Measurements from ENCODE around the gene PHC2. TPM values are rescaled to one million over a fixed set of nuclear protein-coding genes. Genes with fewer than 3 reads are reported as not detected.
A peak's percentile ranks its signal among the peaks of the same experiment; 100 is the strongest.

Gene PHC2
- total and polyA plus RNA-seq, 2 of the 13 experiments (the other 11 are each of a cell fraction or from before 2014, with no cell fraction given): 52.5 to 84.9 TPM

DNA sequence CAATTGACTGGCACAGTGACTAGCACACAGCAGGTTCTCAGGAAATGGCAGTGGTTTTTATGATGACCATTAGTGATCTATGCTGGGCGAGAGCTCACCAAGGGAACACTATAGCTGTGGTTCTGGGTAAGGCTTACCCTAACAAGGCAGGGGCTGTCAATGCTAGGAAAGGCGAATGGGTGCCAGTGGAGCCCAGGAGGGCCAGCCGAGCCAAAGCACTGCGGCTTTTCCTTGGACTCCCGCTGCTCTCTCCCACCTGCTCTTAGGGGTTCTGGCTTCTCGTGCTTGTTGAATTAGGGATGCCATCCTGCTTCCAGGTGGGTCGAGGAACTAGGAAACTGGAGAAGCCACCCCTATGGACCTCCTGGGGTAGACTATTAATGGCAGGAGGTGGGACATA, 100.0 kb downstream of the PHC2 start (continued):
- TF ChIP-seq EED (CRISPR knock-in tag; IDR thresholded peaks at IDR 0.05): no peak
- TF ChIP-seq FOXK2 (IDR thresholded peaks at IDR 0.05): no peak
- TF ChIP-seq MIXL1 (CRISPR knock-in tag; IDR thresholded peaks at IDR 0.05): no peak
- TF ChIP-seq PHF8 (CRISPR knock-in tag; IDR thresholded peaks at IDR 0.05): no peak
- TF ChIP-seq ZNF7 (CRISPR knock-in tag; IDR thresholded peaks at IDR 0.05): no peak
- no peak for TF ChIP-seq ZNF570 (CRISPR knock-in tag; IDR thresholded peaks at IDR 0.05; ENCODE audit: borderline replicate concordance)

DNA sequence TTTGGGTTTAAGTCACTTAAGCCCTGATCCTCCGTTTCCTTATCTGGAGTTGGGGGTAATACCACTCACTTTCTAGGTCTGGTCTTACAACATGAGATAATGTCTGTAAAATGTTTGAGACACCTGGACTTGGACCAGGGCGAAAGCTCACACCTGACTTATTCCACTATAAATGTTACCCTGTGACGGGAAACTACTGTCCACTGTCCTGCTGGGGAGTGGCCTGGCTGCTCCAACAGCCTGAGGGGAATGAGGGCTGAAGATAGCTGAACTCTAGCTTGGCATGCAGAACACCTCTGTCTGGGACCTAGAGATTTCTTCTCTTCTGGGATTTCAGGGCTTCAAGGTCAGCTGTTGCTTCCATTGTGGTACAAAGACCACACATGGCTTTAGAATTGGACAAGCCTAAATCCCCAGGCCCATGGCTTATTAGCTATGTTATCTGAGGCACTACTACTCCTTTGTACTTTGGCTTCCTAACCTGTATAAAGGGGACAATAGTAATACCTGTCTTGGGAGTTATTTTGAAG, 100.5 kb downstream of the PHC2 start:
- intact Hi-C loops (cut with micrococcal nuclease; ENCODE audit: unreplicated experiment): no loop called here
- no peak for DNase-seq (ENCODE audit: low spot score)
- ChIA-PET POLR2A (interaction anchor here (1.1 to 1.2 kb wide), 2 partner anchors 12 to 34 kb away, joined by 3 read pairs; no protein-coding TSS in a partner anchor), CTCF (ENCODE audit: low intra/inter-chr PET ratio, low total read pairs) (no interaction called here)
- Histone ChIP-seq H3K79me2 (ENCODE audit: insufficient read depth, low read length) (peaks cover 27% of the 10 kb centered on the region), H3K4me3 (replicated peaks in 1 of 3; ENCODE audit: insufficient read depth in 1 of 3, low read depth in 2 of 3, low read length in 3 of 3) (no peak overlapping the region), H3K27ac (ENCODE audit: extremely low read length, insufficient read depth, low read length) (no peak overlapping the region), H3K9ac (ENCODE audit: insufficient read depth, low read depth, low read length) (no peak overlapping the region), H2AFZ (ENCODE audit: low read length) (no peak overlapping the region), H3K4me2 (ENCODE audit: low read depth, low read length) (no peak overlapping the region), H3K4me1 (ENCODE audit: insufficient read depth, low read length) (peaks cover 30% of the 10 kb centered on the region), H4K20me1 (ENCODE audit: insufficient read depth, low read length) (peaks cover 53% of the 10 kb centered on the region), H3K36me3 (replicated peaks in 1 of 2; ENCODE audit: control insufficient read depth in 1 of 2, insufficient read depth in 2 of 2, low read length in 2 of 2) (peaks cover 44 to 89% of the 10 kb centered on the region in 2 experiments), H3K9me3 (ENCODE audit: low read length) (no peaks in the 10 kb centered on the region), H3K27me3 (ENCODE audit: control insufficient read depth in 1 of 2, insufficient read depth in 2 of 2, low read length in 2 of 2) (no peaks in the 10 kb centered on the region)
- in situ Hi-C loops (cut with HindIII; ENCODE audit: extremely low pct_ligation_motif_present, low pct_unique_long_range_greater_than_20kb): no loop called here
- no TSS peak for BruUV-seq (replicated peaks)
- no peak for ATAC-seq
- WGBS (ENCODE audit: low lambda C conversion rate): 100% methylated on average over 3 of the region's 3 CpGs
- FAIRE-seq: no peak
- peak; percentile 4 for TF ChIP-seq RBM22 (optimal IDR thresholded peaks at IDR 0.05; ENCODE audit: low read length)
- TF ChIP-seq NCOA2 (CRISPR knock-in tag; IDR thresholded peaks at IDR 0.05): no peak

Measured in HepG2 (cell line).